GM12874 (cell line): Measurements from ENCODE around the gene TMC6.

Experiments used
- TF ChIP-seq, protein P1 (sequence below): IDR thresholded peaks from 2 replicates; pipeline ENCODE4 v1.5.1; 2011; ENCODE audit warnings: low read depth, mild to moderate bottlenecking, control low read depth, low read length, moderate library complexity; ENCODE audit not compliant: insufficient read depth

The TMC6 gene

DNA sequence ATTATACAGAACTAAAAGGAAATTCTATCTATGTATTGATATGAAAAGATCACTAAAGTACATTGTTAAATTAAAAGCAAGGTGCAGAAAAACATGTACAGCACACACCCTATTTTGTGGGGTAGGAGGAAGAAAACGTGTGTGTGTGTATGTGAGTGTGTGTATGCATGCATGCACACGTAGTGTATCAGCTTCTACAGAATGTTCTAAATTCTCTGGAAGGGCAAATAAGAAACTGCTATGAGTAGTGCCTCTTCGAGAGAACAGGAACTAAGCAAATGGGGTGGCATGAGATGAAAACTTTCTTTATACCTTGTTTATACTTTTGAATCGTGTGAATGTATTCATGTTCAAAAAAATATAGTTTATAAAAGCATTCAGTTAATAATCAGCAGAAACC, 58.9 kb downstream of the TMC6 start:
- TF ChIP-seq, protein P1, sequence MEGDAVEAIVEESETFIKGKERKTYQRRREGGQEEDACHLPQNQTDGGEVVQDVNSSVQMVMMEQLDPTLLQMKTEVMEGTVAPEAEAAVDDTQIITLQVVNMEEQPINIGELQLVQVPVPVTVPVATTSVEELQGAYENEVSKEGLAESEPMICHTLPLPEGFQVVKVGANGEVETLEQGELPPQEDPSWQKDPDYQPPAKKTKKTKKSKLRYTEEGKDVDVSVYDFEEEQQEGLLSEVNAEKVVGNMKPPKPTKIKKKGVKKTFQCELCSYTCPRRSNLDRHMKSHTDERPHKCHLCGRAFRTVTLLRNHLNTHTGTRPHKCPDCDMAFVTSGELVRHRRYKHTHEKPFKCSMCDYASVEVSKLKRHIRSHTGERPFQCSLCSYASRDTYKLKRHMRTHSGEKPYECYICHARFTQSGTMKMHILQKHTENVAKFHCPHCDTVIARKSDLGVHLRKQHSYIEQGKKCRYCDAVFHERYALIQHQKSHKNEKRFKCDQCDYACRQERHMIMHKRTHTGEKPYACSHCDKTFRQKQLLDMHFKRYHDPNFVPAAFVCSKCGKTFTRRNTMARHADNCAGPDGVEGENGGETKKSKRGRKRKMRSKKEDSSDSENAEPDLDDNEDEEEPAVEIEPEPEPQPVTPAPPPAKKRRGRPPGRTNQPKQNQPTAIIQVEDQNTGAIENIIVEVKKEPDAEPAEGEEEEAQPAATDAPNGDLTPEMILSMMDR, result no peak

DNA sequence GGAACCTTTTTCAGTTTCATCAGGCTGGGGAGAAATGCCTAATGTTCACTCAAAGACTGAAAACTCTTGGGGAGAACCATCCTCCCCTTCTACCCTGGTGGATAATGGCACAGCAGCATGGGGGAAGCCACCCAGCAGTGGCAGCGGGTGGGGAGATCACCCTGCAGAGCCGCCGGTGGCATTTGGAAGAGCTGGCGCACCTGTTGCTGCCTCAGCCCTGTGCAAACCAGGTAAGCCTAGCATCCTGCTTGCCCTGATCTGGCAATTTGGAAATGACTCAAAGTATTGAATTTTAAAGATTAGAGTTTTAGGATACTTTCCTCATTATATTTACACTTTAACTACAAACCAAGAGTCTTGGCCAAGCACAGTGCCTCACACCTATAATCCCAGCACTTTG, 63.8 kb downstream of the TMC6 start:
- TF ChIP-seq, protein P1, result no peak

DNA sequence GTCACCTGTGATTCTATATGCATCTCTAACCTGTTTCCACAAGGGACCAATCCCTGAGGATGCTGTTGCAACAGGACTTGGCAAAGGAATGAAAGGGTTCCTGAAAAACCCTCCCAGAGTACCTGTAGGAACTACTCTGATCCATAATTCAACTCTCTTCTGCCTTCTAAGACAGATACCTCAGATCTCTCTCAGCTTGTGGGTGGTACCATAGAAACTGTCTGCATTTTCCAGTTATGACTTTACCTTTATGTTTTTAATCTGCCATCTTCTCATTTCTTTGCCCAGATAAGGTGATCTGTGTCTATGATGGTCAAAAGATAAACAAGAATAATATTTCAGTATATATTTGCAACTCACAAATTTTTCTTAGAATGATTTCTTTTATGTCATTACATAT, 65.1 kb downstream of the TMC6 start:
- TF ChIP-seq, protein P1, result no peak

DNA sequence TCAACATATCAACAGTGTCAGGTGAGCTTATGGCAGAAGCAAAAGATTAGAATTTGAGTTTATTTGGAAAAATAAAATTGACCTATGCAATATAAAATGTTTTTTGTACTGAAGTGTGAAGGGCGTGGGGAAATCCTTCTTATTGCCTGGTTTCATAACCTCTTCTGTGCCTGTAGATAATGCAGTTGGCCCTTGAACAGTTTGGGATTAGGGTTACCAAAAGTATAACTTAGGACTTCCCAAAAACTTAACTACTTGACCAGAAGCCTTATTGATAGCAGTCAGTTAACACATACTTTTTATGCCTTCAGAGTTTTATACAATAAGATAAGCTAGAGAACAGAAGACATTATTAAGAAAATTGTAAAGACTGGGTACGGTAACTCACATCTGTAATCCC, 66.0 kb downstream of the TMC6 start:
- TF ChIP-seq, protein P1, result no peak
